Skin of body (tissue), 2 donors: ENCODE results near the gene EBLN2. TPM values are rescaled to one million over a fixed set of nuclear protein-coding genes. Genes with fewer than 3 reads are reported as not detected.
A peak's percentile ranks its signal among the peaks of the same experiment; 100 is the strongest.

Source experiments
- DNase-seq: peaks from one replicate; lab custom pipeline; 2025; lab: John Stamatoyannopoulos, UW
- total RNA-seq: library from RNA; depleted of rRNA; stranded (reverse); fragments of >200 nt; gene quantifications from one replicate; pipeline ENCODE4 v1.2.3, GENCODE V29; 2014

EBLN2 gene
- 11.0 TPM for total RNA-seq

GRCh38 chr3:73061416-73061815 is at the start of gene EBLN2:
Gene EBLN2 (plus strand): TSS chr3:73061659. CDS start chr3:73062082, 423 bp downstream.
- DNase-seq, result no peak

GRCh38 chr3:73018298-73018697 is 43.2 kb upstream of the EBLN2 start:
- DNase-seq, result no peak

- no peak for DNase-seq
Measured at GRCh38 chr3:73018790-73019441, 42.5 kb upstream of the EBLN2 start.

GRCh38 chr3:73021301-73021835 is 40.1 kb upstream of the EBLN2 start:
- DNase-seq, result no peak

GRCh38 chr3:73024836-73025235 is 36.6 kb upstream of the EBLN2 start:
- no peak for DNase-seq

- no peak for DNase-seq
Measured at GRCh38 chr3:73026111-73026759, 35.2 kb upstream of the EBLN2 start.

GRCh38 chr3:73026760-73027113 is 34.7 kb upstream of the EBLN2 start:
- no peak for DNase-seq

- DNase-seq, result no peak
Measured at GRCh38 chr3:73028803-73029202, 32.7 kb upstream of the EBLN2 start.

- DNase-seq, result peak; percentile 6
Measured at GRCh38 chr3:73029321-73029796, 32.1 kb upstream of the EBLN2 start.

GRCh38 chr3:73030073-73030597 is 31.3 kb upstream of the EBLN2 start:
- no peak for DNase-seq

- DNase-seq, result no peak
Measured at GRCh38 chr3:73031573-73032103, 29.8 kb upstream of the EBLN2 start.

- no peak for DNase-seq
Measured at GRCh38 chr3:73036694-73037591, 24.5 kb upstream of the EBLN2 start.

GRCh38 chr3:73041537-73041936 is 19.9 kb upstream of the EBLN2 start:
- DNase-seq, result no peak

- no peak for DNase-seq
Measured at GRCh38 chr3:73043414-73043813, 18.0 kb upstream of the EBLN2 start.

- no peak for DNase-seq
Measured at GRCh38 chr3:73045391-73045790, 16.1 kb upstream of the EBLN2 start.

GRCh38 chr3:73046195-73046594 is 15.3 kb upstream of the EBLN2 start:
- no peak for DNase-seq

GRCh38 chr3:73049319-73049718 is 12.1 kb upstream of the EBLN2 start:
- no peak for DNase-seq

GRCh38 chr3:73052857-73053256 is 8.6 kb upstream of the EBLN2 start:
- DNase-seq, result no peak

GRCh38 chr3:73055583-73055982 is 5.9 kb upstream of the EBLN2 start:
- DNase-seq, result no peak

GRCh38 chr3:73056014-73056844 is 5.2 kb upstream of the EBLN2 start:
- DNase-seq, result peak; percentile 62

GRCh38 chr3:73056845-73057150 is 4.7 kb upstream of the EBLN2 start:
- DNase-seq, result no peak
